NB4 (cell line): Measurements from ENCODE around the gene SRC.

ENCODE experiments used
- DNase-seq: peaks from one replicate; pipeline ENCODE4 v3.0.0; 2010; ENCODE audit warnings: low read depth
- H3K4me3 ChIP-seq: one replicate; pipeline ENCODE4 v1.5.1; 2011; ENCODE audit warnings: mild to moderate bottlenecking, low read depth, low read length, moderate library complexity
- CTCF ChIP-seq: IDR thresholded peaks from one replicate; pipeline ENCODE4 v1.5.1; 2012; ENCODE audit warnings: low read depth, low read length
- MYC ChIP-seq: IDR thresholded peaks from 2 replicates; pipeline ENCODE4 v1.6.1; 2011; ENCODE audit warnings: low read depth, low read length
- POLR2A ChIP-seq: IDR thresholded peaks from 2 replicates; pipeline ENCODE4 v1.6.1; 2011; ENCODE audit warnings: mild to moderate bottlenecking; ENCODE audit not compliant: insufficient read length; ENCODE audit errors: extremely low read depth
- TF ChIP-seq, protein P1 (sequence below): IDR thresholded peaks from 2 replicates; pipeline ENCODE4 v1.6.1; 2011; ENCODE audit warnings: low read depth, low read length

SRC gene

GRCh38 chr20:37379967-37380828, 34.3 kb downstream of the SRC start:
- no peak overlapping the region for H3K4me3 ChIP-seq
- TF ChIP-seq, protein P1, sequence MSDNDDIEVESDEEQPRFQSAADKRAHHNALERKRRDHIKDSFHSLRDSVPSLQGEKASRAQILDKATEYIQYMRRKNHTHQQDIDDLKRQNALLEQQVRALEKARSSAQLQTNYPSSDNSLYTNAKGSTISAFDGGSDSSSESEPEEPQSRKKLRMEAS: no peak
- TF ChIP-seq MYC: no peak
- TF ChIP-seq CTCF: no peak
- TF ChIP-seq POLR2A: no peak
- DNase-seq: no peak

- TF ChIP-seq CTCF (no peak), POLR2A (no peak), MYC (no peak)
- TF ChIP-seq, protein P1: no peak
- H3K4me3 ChIP-seq: no peak overlapping the region
- no peak for DNase-seq
These were observed 35.1 kb downstream of the SRC start for GRCh38 chr20:37380864-37381579.

GRCh38 chr20:37381621-37382471, 35.9 kb downstream of the SRC start:
- DNase-seq: no peak
- H3K4me3 ChIP-seq: no peak overlapping the region
- TF ChIP-seq, protein P1: no peak
- TF ChIP-seq MYC: no peak
- TF ChIP-seq CTCF: no peak
- no peak for TF ChIP-seq POLR2A

DNA sequence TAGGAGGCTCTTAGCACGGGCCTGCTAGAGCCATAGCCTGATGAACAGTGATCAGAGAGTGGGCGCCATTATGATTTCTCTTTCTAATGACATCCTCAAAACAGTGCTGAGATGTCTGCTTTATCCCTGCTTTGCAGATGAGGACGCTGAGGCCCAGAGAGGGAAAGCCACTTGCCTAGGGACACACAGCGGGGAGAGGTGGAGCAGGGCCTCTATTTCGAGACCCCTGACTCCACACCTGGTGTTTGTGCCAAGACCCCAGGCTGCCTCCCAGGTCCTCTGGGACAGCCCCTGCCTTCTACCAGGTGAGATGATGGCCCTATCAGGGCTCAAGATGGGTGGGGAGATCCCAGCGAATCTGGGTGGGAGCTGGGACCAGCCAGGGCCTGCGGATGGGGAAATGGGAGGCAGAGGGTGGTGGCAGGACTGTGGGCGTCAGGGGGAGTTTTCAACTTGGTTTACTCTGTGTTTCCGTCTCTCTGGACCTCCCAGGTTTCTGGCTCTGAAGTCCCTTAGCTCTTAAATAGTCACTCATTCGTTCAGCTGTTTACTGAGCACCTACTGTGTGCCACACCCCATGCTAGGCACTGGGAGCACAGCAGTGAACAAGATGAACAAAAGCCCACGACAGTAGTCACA, 36.7 kb downstream of the SRC start:
- TF ChIP-seq POLR2A: no peak
- TF ChIP-seq, protein P1: no peak
- no peak for TF ChIP-seq MYC
- TF ChIP-seq CTCF: no peak
- DNase-seq: no peak
- no peak overlapping the region for H3K4me3 ChIP-seq
